Stimulated activated CD4-positive, alpha-beta T cell treated with anti-CD3 and anti-CD28 coated beads, Interleukin-15, amount 100 ng/mL, for 48 hours (primary cell): Measurements from ENCODE around the gene PFKL.
A peak's percentile ranks its signal among the peaks of the same experiment; 100 is the strongest.
"Not testable (repeated sequence)": the region's sequence is repeated elsewhere in the genome, so short reads cannot be mapped to it uniquely, and the experiment has no call there.

Experiments used
- DNase-seq, 2 donors: peaks; one replicate each; pipeline ENCODE4 v3.0.0-alpha.2; 2020; ENCODE audit warnings: low read depth in 2 of 2

The PFKL gene

GRCh38 chr21:44327603-44327974 lies 27.7 kb downstream of the PFKL start:
- DNase-seq: no peak

GRCh38 chr21:44328242-44328895 lies 28.5 kb downstream of the PFKL start:
- no peak for DNase-seq

- DNase-seq: no peak
These were observed 29.4 kb downstream of the PFKL start for GRCh38 chr21:44329086-44329889.

- DNase-seq: no peak
These were observed 30.3 kb downstream of the PFKL start for GRCh38 chr21:44329971-44330681.

GRCh38 chr21:44330698-44331097 lies 30.8 kb downstream of the PFKL start:
- DNase-seq: no peak

GRCh38 chr21:44331209-44331608 lies 31.4 kb downstream of the PFKL start:
- DNase-seq: no peak

- no peak for DNase-seq
These were observed 31.9 kb downstream of the PFKL start for GRCh38 chr21:44331650-44332307.

GRCh38 chr21:44332383-44332782 lies 32.5 kb downstream of the PFKL start:
- no peak for DNase-seq

GRCh38 chr21:44332965-44333364 lies 33.1 kb downstream of the PFKL start:
- no peak for DNase-seq

- DNase-seq: no peak
These were observed 33.9 kb downstream of the PFKL start for GRCh38 chr21:44333509-44334328.

GRCh38 chr21:44334329-44335030 lies 34.6 kb downstream of the PFKL start:
- DNase-seq: no peak

- DNase-seq: no peak
These were observed 35.6 kb downstream of the PFKL start for GRCh38 chr21:44335266-44336059.

GRCh38 chr21:44337449-44337848 lies 37.6 kb downstream of the PFKL start:
- no peak for DNase-seq

- no peak for DNase-seq
These were observed 38.4 kb downstream of the PFKL start for GRCh38 chr21:44337941-44338895.

- peak; percentile 90 to 94 for DNase-seq
These were observed 39.4 kb downstream of the PFKL start, which contains the start of gene CFAP410 for GRCh38 chr21:44338971-44339910. CFAP410 (minus strand) TSS chr21:44339390; CDS start chr21:44339194, 196 bp downstream.

GRCh38 chr21:44341726-44342458 lies 42.0 kb downstream of the PFKL start:
- DNase-seq: not testable (repeated sequence)

- not testable (repeated sequence) for DNase-seq
These were observed 43.1 kb downstream of the PFKL start for GRCh38 chr21:44342981-44343380.
